VCaP (cell line): ENCODE results near the gene PFKFB2.

Experiments used
- H3K27ac ChIP-seq: fragments of 450-650 bp; 2 replicates; pipeline ENCODE4 v1.5.1; 2017
- CTCF ChIP-seq: fragments of 450-650 bp; conservative IDR thresholded peaks from 2 replicates; pipeline ENCODE4 v1.5.1; 2017; ENCODE audit warnings: mild to moderate bottlenecking, moderate library complexity

Gene PFKFB2

GRCh38 chr1:207063014-207063413, 9.9 kb downstream of the PFKFB2 start:
- H3K27ac ChIP-seq, result no peak overlapping the region
- TF ChIP-seq CTCF, result no peak

GRCh38 chr1:207064561-207064960, 11.5 kb downstream of the PFKFB2 start:
- TF ChIP-seq CTCF, result no peak
- no peak overlapping the region for H3K27ac ChIP-seq

- H3K27ac ChIP-seq, result peak overlapping the region; percentile 40
- TF ChIP-seq CTCF, result no peak
Measured at GRCh38 chr1:207067185-207067584, 14.1 kb downstream of the PFKFB2 start.

GRCh38 chr1:207067665-207068064, 14.6 kb downstream of the PFKFB2 start:
- peak overlapping the region; percentile 40 for H3K27ac ChIP-seq
- TF ChIP-seq CTCF, result no peak

GRCh38 chr1:207069061-207069460, 16.0 kb downstream of the PFKFB2 start:
- TF ChIP-seq CTCF, result no peak
- no peak overlapping the region for H3K27ac ChIP-seq

GRCh38 chr1:207069858-207070506, 16.9 kb downstream of the PFKFB2 start:
- no peak overlapping the region for H3K27ac ChIP-seq
- no peak for TF ChIP-seq CTCF

- no peak overlapping the region for H3K27ac ChIP-seq
- TF ChIP-seq CTCF, result no peak
Measured at GRCh38 chr1:207070811-207071210, 17.7 kb downstream of the PFKFB2 start.

GRCh38 chr1:207071426-207071825, 18.4 kb downstream of the PFKFB2 start:
- no peak overlapping the region for H3K27ac ChIP-seq
- TF ChIP-seq CTCF, result no peak
